HG02870 (cell line): Measurements from ENCODE around the gene CWC22.
"Not testable (repeated sequence)": the region's sequence is repeated elsewhere in the genome, so short reads cannot be mapped to it uniquely, and the experiment has no call there.

Source experiments
- ATAC-seq: cut with Tn5 transposase; IDR thresholded peaks from one replicate; pipeline ENCODE4 v1.9.1; 2021; ENCODE audit warnings: mild to moderate bottlenecking, moderate library complexity; ENCODE audit not compliant: unreplicated experiment

CWC22 gene

DNA sequence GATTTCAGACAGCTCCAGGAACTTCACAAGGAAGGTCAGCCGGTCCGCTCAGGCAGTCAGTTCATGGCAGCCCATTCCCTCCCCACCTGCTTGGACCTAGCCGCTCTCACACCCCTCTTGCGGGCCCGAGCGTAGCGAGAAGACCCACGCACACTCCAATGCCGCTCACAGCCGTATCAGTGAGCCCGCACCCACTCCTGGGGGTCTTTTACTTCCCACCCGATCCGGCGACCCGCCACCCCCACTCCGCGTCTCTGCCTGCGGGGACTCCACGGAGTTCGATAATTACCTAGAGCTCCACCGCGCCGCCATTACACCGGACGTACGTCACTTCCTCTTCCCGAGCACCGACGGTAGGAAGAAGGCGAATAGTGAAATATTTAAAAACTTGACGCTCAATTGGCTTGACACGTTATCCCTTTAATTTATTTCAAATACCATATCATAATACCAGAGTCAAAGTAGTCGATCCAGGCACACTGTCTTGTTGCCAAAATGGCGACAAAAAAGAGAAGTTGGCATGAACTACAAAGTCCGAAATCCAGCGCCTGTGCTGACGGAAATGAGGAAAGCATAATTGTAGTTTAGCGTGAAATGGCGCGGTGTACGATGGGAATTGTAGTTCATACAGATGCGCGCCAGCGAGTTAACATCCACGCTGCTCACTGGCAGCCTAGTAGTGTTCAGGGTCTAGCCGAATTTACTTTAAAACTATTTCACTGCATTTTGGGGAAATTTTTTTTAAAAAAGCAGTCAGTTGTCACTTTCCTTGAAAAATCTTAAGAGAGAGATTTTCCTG, at the start of gene CWC22:
Gene CWC22 (minus strand): TSS at position 517 of the 799 bp plus-strand sequence. CDS start 13,956 bp downstream, outside the sequence.
- peak; percentile 98 for ATAC-seq

DNA sequence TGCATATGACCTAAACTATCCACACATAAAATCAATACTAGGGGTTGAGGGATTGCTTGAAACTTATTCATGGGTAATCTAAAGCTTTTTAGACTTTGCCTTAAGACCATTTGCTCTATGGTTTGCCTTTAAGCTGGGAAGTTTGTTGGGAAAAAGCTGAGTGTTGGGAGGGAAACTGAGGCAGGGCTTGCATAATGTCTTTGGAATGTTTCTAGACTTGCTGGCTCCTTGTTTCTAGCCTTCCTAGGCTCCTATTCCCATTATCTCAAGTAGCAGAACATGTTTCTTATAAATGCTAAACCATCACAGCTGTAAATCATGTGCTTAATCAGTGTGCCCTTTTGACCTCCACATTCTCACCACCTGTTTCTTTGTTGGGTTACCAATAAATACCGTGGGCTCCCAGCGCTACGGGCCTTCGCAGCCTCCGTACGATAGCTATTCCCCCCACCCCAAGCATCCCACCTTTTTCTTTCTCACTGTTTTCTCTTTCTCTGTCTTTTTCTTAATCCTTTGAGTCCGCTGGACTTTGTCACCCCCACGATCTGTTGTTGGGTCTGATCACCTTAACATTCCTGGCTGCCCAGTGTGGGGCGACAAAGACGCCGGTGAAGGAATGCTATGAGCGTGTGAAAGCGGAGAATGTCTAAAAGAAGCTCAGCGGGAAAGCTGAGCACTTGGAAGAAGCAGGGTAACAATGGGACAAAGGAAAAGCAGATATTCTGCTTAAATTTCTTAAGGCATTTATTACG, 49.4 kb upstream of the CWC22 start:
- no peak for ATAC-seq

DNA sequence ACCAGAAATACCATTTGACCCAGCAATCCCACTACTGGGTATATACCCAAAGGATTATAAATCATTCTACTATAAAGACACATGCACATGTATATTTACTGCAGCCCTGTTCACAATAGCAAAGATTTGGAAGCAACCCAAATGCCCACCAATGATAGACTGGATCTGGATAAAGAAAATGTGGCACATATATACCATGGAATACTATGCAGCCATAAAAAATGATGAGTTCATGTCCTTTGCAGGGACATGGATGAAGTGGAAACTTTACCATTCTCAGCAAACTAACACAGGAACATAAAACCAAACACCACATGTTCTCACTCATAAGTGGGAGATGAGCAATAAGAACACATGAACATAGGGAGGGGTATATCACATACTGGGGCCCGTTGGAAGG, 47.5 kb upstream of the CWC22 start:
- not testable (repeated sequence) for ATAC-seq

- ATAC-seq, result no peak
Observed at GRCh38 chr2:180050246-180050645, 43.1 kb upstream of the CWC22 start.

DNA sequence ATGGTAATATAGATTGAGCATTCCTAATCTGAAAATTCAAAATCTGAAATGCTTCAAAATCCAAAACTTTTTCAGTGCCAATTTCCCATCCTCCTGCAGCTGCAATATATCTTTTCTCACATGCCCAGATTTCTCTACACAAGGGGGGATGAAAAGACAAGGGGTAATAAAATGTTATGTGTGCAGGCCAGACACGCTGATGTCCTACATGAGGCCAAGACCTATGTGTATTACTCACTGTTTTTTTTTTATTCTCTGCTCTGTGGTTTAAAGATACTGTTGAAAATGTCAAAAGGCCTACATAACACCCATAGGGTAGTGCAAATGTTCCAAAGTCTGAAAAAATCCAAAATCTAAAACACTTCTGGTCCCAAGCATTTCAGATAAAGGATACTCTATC, 41.2 kb upstream of the CWC22 start:
- ATAC-seq, result no peak

DNA sequence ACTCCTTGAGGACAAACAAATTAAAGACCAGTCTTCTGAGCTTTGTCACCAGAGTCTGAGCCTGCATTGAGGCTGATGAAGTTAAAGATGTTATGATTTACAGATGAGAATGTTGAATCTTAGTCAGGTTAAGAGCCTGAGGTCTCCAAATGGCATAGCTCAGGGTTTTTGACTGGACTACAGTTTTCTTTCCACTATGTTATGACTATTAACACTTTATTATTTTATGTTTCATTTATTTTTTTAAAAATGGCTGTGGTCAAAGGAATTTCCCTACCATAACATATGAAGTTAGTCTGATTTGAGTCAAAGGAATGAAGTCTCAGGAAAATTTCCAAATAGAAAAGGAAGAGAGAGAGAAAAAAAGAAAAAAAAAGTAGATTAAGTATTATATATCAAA, 39.7 kb upstream of the CWC22 start:
- no peak for ATAC-seq

- no peak for ATAC-seq
Observed at GRCh38 chr2:180046202-180046601, 39.1 kb upstream of the CWC22 start.

GRCh38 chr2:180040146-180040925, 33.2 kb upstream of the CWC22 start:
- ATAC-seq, result no peak

- ATAC-seq, result no peak
Observed at GRCh38 chr2:180038997-180039396, 31.9 kb upstream of the CWC22 start.

DNA sequence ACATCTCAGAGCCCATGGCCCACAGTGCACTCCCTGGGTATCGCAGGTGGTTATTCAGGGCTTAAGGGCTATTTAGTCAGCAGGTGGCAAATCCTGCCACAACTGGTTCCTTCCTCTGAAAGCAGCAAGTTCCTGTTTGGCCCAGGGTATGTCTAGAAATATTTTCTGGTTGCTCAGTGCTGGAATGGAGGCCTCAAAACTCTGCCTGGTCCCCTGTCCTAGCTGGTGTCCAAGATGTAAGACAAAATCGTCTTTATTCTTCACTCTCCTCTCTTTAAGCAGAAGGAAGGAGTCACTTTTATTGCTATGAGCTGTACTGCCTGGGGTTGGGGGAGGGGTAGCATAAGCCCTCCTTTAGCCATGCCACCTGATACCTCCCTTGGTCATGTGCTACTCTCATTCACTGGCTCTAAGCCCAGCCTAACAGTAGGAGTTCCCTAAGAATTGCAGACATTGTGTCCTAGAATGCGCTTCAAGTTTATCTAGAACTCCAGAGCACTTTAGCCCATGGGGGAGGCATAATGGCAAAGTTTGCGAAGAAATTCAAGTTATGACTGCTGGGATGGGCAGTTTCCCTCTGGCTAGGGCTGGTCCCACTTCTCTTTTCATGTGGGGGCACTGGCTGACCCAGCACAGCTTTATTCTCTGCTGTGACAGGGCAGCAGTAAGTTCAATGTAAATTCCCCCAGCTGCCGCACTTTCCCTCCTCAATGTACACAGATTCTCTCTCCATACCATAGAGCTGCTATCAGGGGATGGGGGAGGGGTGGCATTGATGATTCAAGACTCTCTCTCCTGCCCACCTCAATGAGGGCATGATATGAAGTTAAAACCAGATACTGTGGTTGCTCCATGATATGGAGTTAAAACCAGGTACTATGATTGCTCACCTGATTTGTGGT, 27.1 kb upstream of the CWC22 start:
- ATAC-seq, result no peak

DNA sequence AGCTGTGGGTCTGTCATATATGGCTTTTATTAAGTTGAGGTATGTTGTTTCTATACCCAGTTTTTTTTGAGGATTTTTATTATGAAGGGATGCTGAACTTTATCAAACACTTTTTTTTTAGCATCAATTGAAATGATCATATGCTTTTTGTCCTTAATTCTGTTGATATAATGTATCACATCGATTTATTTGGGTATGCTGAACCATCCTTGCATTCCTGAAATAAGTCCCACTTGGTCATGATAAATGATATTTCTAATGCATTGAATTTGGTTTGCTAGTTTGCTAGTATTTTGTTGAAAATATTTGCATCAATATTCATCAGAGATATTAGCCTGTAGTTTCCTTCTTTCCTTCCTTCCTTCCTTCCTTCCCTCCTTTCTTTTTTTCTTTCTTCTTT, 22.5 kb upstream of the CWC22 start:
- ATAC-seq, result no peak

- ATAC-seq, result no peak
Observed at GRCh38 chr2:180021850-180022249, 14.8 kb upstream of the CWC22 start.

GRCh38 chr2:180017784-180018183, 10.7 kb upstream of the CWC22 start:
- ATAC-seq, result no peak

DNA sequence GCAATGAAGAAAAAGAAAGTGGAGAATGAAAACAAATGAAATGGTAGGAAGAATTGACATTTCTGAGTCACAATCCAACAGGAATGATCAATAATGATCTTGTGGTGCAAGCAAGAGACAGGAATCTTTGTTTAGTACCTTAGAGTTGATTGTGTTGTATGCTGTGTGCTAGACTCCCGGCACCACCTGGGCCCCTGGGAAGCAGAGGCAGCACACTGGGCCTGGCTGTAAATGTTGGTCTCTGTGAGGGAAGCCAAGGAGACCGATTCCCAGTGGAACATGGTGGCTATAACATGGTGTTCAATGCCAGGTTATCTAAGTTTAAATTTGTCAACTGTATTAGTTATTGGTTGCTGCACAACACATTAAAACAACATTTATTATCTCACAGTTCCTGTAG, 9.8 kb upstream of the CWC22 start:
- no peak for ATAC-seq

DNA sequence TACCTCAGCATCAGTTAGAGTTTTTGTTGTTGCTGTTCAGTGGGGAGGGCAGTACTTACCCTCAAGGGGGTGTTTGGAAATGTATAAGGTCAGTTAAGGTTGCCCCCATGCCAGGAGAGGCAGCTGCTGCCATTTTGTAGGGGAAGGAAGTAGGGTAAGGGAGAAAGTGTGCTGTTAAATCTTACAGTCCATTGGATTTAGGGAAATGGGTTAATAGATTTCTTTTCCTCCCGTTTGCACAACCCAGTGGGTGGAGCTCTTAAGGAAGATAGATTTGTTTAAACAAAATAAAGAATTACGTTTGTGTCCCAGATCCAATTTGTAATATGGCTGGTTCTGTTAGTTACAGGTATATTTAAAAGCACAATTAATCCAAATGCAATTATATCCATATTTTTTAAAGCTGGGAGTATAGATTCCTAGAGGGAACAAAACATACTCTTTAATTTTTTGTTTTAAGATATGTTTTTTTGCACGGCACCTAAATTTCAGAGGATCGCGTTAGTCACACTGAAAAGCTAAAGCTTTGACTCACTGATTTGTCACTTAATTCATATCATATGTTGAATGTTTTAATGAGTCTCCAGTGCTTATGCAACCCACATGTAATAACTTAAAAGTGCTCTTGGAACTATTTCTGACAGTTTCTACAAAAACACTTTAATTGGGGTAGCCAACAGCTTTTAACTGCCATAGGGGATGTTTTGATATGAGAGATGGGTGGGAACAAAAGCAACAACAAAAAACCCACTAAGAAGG, 9.0 kb upstream of the CWC22 start:
- ATAC-seq, result no peak

GRCh38 chr2:180012523-180012922, 5.4 kb upstream of the CWC22 start:
- ATAC-seq, result no peak

GRCh38 chr2:180010701-180011100, 3.6 kb upstream of the CWC22 start:
- no peak for ATAC-seq

DNA sequence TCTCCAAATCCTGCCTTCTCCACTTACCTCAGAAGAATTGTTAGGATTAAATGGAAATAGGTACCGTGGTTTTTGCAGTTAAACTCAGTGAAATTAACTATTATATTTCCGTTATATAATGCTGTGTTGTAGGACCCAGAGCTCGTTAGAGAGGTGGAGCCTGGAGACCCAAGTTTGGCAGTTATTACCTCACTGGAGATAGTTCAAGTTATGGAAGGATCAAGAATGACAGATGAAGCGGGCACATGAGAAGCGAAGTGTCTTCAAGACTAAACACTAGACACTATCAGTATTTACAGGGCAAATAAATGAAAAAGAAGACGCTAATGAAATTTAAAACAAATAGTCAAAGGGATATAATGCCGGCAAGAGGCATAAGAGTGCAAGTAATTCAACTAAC, 866 bp downstream of the CWC22 start:
- ATAC-seq, result no peak

GRCh38 chr2:180005465-180005864, 1.6 kb downstream of the CWC22 start:
- not testable (repeated sequence) for ATAC-seq

DNA sequence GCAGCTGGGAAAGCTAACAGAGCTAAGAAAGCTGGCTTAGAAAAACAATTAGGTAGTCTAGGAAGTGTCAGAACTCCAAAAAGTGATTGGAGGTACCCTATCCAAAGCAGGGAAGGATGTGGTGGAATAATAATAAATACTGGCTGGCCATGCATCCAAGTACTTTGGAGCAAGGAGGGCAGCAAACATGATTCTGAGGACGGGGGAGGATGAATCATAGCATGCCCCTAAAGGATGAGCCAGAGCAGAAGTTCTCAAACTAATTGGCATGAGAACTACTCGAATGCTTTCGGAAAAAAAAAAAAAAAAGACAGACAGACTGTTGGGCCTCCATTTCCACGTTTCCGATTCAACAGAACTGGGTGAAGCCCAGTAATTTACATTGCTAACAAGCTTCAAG, 2.4 kb downstream of the CWC22 start:
- no peak for ATAC-seq
